Activated CD4-positive, CD25-positive, alpha-beta regulatory T cell treated with anti-CD3 and anti-CD28 coated beads, Interleukin-2, amount 50 U/mL, for 16 hours (primary cell): ENCODE measurements around the gene CAMK2N2.

Source experiments
- DNase-seq: peaks from one replicate; pipeline ENCODE4 v3.0.0-alpha.2; 2020; ENCODE audit warnings: low read depth, low spot score

CAMK2N2 gene

DNA sequence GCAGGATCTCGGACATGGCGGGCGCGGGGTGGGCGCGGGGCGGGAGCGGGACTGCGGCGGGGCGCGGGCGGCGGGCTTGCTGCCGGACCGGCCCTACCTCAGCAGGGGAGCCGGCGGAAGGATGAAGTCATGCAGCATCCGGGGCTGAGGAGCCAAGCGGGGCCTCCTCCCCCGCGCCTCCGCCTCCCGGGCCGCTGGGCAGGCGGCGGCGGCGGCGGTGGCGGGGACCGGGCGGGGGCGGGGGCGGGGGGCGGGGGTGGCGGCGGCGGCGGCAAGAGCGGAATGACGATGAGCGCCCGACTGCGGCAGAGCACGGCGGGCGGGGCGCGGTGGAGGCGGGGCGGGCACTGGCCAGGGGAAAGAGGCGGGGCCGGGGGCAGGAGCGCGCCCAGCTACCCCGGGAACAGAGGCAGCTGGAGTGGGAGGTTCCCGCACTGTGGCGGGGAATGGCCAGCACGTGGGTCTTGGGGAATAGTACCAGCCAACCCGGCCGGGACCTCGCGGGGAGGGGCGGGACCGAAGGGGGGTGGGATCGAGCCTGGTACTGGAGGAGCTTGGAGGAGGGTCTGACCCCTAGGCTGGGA lies at the start of gene CAMK2N2:
Gene CAMK2N2, minus strand, starts transcription at position 284 of the 584 bp plus-strand sequence. Its CDS starts 268 bp downstream, at position 16.
- no peak for DNase-seq

DNA sequence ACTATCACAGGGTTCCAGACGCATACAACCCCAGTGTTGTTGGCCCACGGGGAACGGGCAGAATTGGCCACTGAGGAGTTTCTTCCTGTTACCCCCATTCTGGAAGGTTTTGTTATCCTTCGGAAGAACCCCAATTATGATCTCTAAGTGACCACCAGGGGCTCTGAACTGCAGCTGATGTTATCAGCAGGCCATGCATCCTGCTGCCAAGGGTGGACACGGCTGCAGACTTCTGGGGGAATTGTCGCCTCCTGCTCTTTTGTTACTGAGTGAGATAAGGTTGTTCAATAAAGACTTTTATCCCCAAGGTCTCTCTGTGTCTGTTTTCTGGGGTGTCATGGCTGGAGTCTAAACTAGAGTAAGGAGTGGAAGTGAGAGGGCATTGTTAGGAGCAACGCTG lies 47.4 kb upstream of the CAMK2N2 start:
- DNase-seq = no peak

DNA sequence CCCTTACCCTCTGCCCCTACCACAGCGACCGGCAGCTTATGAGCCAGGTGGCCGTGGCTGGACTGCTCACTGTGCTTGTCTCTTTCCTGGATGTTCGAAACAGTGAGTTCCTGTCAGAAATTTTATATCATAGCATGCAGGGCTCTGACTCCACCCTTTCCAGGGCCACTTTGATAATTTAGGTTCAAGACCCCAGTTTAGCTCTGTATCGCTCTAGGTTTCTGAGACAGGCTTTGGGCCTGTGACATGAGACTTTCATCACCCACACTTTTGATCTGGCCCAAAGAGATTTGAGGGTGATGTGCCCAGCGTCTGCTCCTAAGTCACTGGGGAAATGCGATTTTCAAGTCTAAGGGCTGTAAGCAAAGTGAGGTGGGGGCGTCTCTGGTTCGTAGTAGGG lies 46.6 kb upstream of the CAMK2N2 start:
- DNase-seq = no peak

DNA sequence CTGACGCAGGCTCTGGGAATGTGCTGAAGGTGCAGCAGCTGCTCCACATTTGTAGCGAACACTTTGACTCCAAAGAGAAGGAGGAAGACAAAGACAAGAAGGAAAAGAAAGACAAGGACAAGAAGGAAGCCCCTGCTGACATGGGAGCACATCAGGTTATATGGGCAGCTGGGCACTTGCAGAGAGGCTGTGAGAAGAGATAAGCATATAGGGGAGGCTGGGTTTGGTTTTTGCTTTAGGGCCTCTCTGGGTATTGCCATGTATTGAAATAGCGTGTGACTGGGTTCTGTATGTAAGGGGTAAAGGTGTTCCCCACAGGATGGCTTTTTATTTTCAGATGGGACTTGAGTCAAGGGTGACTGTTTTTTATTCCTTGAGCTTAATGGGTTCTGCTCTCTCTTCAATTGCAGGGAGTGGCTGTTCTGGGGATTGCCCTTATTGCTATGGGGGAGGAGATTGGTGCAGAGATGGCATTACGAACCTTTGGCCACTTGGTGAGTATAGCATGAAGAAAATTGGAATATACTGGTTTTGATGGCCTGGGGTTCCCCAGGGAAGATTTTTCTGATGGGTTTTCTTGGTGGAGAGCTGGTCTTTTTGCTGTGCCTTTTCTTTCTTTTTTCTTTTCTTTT lies 45.1 kb upstream of the CAMK2N2 start:
- DNase-seq = no peak

DNA sequence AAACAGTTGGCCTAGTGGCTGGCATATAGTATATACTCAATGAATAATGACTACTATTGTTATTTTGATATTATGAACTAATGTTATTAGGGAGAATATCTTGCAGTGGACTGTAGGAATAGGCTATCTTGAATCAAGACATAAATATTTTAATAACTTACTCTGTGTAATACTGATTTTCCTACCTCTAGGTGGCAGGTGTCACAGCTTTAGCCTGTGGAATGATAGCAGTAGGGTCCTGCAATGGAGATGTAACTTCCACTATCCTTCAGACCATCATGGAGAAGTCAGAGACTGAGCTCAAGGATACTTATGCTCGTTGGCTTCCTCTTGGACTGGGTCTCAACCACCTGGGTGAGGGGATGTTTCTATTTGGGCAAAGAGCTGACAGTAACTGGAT lies 44.2 kb upstream of the CAMK2N2 start:
- DNase-seq = no peak

DNA sequence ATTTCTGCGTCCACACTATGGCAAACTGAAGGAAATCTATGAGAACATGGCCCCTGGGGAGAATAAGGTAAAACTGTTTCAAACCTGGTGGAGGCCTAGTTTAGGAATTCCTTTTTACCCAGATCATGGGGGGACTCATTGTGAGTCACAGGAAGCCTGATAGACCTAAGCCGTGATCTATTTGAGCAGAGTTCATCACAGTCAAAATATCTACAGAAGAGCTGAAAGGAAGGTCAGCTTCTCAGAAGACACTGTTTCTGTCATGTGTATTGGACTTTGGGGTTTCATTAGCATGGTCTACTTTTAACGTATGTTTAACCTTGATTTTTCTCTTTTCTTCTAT lies 39.0 kb upstream of the CAMK2N2 start:
- DNase-seq = no peak

DNA sequence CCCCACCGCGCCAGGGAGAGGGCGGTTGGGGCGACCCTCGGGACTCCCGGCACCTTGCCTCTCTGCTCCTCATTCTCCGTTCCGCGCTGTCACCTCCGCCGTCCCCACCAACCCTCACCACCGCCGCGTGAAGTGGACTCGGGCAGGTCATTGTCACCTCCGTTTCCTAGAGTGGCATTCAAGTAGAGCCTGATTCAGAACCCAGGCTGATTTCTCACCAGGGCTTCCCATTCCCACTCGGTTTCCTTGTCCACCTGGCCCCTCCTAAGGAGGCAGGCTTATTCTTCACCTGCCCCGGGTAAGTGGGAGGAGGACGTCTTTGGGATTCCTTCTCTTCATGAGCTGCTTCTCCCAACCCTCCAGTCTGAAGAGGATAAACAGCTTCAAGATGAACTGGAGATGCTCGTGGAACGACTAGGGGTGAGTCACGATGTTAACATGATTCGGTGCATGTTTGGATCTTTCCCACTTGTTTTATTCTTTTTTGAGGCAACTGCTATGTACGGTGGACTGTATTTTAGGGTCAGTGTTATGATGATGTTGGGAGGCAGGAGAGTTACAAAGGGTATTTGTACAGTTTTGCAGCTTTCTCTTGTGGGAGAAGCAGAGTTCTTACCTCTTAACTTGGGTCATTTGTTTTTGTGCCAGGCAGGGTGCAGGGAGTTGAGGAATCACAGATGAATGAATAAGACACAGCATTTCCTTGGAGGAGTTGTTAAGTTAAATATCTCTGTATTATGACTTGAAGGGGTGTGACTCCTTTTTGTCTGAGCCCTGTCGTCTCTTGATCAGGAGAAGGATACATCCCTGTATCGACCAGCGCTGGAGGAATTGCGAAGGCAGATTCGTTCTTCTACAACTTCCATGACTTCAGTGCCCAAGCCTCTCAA lies 38.4 kb upstream of the CAMK2N2 start:
- DNase-seq = no peak

DNA sequence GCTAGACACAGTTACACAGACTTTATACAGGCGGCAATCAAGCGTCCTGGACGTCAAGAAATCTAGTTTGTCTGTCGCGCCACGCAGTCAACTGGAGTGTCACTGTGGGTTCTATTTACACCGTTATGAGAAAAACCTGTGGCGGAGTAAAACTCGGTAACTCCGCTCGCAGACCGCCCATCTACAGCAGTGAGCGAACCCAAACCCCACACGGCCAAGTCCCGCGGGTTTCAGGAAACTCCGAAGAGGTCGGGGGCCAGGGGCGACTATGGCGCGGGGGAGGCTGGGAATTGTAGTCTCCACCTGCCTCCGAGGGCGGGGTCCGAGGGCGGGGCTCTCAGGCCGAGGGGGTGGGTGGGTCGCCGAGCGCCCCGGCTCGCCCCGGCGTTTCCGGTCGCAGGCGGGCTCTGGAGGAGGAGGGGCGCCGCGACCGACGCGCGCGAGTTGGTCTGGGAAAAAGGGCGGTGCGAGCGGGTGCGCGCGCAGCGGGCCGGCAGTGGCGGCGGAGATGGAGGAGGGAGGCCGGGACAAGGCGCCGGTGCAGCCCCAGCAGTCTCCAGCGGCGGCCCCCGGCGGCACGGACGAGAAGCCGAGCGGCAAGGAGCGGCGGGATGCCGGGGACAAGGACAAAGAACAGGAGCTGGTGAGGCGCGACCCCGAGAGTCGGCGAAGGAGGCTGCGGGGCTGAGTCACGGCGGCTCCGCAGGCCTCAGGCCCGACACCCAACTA lies 37.6 kb upstream of the CAMK2N2 start, which contains the start of gene PSMD2:
Gene PSMD2, plus strand, starts transcription at position 483 of the 729 bp plus-strand sequence. Its CDS starts 26 bp downstream, at position 509.
- DNase-seq = peak; percentile 95

DNA sequence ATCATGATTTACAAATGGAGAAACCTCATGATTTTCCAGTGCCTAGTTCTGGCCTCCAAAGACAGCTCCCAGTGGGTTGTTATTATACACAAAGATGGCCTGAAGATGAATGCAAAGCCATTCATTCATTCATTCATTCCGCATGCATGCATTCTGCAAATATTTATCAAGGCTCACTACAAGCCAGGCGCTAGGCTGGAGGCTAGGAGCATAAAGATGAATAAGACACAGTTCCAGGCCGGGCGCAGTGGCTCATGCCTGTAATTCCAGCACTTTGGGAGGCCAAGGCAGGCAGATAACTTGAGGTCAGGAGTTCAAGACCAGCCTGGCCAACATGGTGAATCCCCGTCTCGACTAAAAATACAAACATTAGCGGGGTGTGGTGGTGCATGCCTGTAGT lies 35.3 kb upstream of the CAMK2N2 start:
- no peak for DNase-seq

DNA sequence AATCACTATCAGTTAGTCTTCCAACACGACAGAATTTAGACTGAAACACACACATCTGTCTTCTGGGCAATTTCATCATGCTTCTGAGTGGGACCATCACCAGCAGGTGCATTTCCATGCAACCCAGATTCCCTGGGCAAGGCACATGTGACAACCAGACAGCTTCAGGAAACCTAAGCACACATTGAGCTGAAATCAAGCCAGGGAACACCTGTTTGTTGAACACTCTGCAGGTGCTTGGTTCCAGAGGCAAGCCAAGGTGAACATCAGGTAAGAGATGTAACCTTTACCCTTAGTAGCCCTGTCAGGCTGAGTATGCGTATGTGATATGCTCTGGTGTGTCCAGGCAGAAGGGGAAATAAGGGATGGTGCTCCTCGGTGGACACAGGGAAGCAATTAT lies 34.4 kb upstream of the CAMK2N2 start:
- DNase-seq = no peak

DNA sequence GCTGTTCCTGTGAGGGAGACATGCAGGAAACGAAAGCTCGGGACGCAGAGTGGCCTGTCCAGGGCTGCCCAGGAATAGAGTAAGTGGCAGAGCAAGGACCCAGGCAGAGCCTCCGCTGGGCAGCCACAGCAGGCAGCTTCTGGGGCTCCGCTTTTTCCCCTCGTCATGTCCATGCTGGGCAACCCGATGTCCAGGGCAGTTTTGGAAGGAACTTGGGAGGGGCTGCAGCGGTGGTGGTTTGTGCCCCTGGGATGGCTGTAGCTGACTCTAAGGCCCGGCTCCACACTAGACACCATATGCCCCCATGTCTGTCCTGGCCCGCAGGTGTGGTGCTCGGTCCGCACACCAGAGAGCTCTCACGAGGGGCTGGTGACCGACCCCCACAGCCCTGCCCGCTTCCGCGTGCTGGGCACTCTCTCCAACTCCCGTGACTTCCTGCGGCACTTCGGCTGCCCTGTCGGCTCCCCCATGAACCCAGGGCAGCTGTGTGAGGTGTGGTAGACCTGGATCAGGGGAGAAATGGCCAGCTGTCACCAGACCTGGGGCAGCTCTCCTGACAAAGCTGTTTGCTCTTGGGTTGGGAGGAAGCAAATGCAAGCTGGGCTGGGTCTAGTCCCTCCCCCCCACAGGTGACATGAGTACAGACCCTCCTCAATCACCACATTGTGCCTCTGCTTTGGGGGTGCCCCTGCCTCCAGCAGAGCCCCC lies 30.5 kb upstream of the CAMK2N2 start:
- no peak for DNase-seq

DNA sequence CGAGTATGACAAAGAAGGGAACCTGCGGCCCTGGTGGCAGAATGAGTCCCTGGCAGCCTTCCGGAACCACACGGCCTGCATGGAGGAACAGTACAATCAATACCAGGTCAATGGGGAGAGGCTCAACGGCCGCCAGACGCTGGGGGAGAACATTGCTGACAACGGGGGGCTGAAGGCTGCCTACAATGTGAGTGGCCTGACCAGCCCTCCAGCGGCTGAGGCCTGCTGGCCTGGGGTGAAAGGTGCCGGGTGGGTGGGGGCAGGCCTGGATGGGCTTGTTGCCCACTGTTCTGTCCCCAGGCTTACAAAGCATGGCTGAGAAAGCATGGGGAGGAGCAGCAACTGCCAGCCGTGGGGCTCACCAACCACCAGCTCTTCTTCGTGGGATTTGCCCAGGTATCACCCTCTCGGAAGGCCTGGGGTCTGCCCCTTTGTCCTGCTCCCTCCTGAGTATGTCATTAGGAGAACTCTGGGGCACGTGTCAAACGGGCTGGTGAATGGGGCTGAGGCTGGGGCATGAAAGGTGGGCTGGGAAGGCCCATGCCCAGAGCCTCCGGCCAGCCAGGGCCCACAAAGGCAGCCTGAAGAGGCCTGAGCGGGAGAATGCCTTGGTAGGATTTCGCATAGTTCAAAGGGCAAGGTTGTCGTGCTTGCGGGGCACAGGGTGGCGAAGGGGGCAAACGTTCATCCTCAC lies 29.8 kb upstream of the CAMK2N2 start:
- no peak for DNase-seq

DNA sequence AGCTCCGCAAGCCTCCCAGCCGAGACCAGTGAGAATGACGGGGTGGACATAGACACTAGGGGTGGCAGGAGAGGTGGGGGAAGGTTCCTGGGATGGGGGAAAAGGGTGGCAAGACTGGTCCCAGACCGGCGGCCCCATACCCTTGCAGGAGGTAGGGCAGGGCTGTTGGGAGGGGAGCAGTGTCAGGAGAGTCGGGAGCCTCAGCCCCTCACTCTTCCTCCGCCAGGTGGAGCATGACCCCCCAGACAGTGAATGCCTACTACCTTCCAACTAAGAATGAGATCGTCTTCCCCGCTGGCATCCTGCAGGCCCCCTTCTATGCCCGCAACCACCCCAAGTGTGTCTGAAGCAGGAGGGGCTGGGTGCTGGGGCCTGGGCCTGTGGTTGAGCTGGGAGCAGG lies 29.0 kb upstream of the CAMK2N2 start:
- no peak for DNase-seq

DNA sequence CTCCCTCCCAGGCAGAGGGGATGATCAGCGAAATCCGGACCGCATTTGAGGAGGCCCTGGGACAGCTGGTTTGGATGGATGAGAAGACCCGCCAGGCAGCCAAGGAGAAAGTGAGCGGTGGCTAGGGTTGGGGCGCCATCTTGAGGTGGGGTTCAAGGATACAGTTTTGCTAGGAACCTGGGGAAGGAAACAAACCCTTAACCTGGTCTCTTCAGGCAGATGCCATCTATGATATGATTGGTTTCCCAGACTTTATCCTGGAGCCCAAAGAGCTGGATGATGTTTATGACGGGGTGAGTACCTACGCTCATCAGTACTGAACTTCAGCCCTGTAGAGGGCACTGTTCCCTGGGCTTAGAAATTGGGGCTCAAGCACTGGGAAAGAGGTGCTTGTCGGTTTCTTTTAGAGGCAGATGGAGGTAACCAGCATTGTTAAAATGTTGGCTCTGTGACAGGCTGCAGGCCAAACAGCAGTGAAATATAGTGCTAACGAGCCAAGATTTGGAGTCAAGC lies 28.1 kb upstream of the CAMK2N2 start:
- DNase-seq = peak; percentile 28

DNA sequence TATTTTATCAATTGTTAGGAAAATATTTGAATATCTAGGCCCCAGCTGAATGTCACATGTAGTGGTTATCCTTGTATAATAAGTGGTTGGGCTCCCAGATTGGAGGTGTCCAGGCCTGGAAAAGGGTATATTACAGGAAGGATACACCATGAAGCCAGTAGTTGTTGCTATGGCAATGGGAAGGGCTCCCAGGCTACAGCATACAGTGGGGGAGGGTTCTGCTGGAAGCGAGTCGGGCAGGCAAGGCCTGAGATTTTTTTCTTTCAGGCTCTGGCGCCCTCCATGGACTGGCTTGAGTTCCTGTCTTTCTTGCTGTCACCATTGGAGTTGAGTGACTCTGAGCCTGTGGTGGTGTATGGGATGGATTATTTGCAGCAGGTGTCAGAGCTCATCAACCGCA lies 23.3 kb upstream of the CAMK2N2 start:
- no peak for DNase-seq

DNA sequence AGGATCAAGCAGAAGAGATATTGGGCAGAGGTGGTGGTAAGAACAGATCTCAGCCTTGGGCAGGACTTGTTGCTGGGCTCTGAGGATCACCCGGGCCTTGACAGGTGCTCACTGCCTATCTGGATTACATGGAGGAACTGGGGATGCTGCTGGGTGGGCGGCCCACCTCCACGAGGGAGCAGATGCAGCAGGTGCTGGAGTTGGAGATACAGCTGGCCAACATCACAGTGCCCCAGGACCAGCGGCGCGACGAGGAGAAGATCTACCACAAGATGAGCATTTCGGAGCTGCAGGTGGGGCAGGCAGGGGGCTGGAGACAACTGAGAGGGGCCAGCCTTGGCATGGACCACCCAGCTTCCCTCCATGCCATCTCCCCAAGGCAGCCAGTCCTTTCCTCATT lies 22.3 kb upstream of the CAMK2N2 start:
- no peak for DNase-seq

DNA sequence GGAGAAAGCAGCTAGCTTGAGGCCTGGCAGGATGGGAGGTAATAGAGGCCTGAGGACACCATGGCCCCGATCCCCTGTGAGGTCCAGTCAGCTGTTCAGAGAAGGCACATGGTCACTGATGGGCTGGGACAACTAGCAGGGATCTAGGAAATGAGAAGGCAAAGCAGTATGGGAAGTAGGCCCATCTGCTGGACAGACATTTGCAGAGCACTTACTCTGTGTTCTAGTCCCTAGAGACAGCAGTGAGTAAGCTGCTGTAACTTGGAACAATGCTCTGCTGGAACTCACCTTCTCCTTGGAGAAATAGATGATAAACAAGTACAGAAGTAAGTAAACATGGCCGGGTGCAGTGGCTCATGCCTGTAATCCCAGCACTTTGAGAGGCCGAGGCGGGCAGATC lies 21.6 kb upstream of the CAMK2N2 start:
- no peak for DNase-seq

DNA sequence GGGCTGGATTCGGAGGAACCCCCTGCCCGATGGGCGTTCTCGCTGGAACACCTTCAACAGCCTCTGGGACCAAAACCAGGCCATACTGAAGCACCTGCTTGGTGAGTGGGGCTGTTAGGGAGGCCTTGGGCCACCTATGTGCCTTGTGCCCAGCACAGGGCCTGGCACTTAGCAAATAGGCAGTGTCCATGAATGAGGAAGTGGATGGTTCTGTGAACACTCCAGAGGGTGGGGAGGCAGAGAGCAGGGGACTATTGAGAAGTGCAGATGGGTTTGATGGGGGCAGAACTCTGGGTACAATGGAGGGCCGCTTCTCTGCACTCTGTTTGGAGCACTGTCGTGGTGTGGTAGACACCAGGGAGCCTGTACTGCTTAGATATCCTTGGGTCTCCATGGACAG lies 16.0 kb upstream of the CAMK2N2 start:
- no peak for DNase-seq

DNA sequence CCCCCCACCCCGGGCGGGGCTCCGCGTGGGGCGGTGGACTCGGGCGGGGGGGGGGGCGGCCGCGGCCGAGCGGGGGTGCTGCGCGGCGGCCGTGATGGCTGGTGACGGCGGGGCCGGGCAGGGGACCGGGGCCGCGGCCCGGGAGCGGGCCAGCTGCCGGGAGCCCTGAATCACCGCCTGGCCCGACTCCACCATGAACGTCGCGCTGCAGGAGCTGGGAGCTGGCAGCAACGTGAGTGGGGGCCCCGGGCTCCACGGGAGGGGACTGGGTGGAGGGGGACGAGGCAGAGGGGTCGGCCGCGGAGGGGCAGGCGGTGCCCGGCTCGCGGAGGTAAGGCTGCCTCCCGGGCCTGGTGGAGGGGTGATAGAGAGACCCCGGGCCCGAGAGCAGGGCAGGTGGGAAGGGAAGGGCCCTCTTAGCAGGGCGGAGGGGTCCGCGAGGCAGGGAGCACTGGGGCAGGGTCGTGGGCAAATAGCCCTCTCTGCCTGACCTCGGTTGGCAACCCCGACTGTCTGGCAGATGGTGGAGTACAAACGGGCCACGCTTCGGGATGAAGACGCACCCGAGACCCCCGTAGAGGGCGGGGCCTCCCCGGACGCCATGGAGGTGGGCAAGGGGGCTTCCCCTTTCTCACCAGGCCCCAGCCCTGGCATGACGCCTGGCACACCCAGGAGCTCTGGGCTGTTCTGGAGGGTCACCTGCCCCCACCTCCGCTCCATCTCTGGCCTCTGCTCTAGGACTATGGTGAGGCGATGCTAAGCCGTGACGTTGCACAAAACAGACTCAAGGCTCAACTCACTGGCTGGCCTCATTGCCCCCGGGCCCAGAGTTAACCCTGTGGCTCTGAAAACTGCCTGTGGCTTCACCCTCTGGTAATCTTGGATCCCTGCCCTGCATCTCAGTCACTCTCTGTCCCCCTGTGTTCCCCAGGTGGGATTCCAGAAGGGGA lies 14.9 kb upstream of the CAMK2N2 start, which contains the start of gene ECE2:
Gene ECE2, plus strand, starts transcription at position 62 of the 950 bp plus-strand sequence. Its CDS starts 132 bp downstream, at position 194.
- DNase-seq = no peak

DNA sequence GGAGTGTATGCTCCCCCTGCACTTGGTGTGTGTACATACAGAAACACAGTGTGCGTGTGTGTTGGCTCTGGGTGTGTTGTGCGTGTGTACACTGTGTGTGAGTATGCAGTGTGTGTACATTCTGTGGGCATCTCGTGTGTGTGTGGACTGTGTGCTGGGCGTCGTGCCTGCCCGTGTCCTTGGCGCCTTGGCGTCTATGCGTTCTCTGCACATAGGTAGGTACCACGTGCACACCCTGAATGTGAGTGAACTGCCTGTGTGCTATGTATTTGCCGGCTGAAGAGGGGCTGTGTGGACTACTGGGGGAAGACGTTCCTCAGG lies 14.0 kb upstream of the CAMK2N2 start:
- DNase-seq = no peak
